ENCODE data around the gene NECAB3. TPM values are rescaled to one million over a fixed set of nuclear protein-coding genes. Genes with fewer than 3 reads are reported as not detected.

NECAB3 gene
- total and polyA plus RNA-seq, 2 of the 13 experiments (the other 11 are each of a cell fraction or from before 2014, with no cell fraction given) = 61.5 to 65.5 TPM

DNA sequence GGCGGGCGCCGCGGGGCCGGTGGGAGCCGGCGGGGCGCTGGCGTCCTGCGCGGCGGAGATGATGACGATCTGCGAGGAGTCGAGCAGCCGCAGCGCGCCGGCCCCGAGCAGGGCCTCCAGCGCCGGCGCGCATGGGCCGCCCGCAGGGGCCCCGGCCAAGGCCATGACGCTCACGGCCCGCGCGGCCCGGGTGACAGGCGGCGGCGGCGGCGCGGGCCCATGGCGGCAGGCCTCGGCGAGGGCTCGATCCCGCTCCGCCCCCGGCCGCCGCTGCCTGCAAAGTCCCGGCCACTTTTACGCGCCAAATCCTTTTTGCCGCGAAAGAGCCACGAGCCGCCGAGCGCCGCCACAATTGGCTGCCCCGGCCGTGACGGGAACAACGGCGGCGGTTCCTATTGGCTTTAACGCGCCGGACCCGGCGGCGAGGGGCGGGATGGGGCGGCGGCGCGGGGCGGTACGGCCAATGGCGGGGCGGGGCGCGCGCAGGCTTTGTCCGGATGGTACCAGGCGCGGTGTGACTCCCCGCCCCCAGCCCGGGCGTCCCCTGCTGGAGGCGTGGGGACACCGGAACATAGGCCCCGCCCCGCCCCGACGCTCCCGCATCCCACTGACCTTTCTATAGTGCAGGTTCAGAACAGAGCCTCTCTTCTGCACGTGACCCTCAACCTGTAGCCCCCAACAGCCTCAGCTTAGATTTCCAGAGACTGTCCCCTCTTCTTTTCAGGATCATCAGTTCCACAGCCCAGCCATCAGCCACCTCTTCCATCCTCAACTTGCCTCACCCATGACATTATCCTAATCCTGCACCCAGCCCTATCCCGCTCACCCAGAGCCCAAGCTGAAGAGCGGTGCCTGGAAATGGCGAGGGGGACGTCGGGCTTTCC lies 12.1 kb upstream of the NECAB3 start, which contains the start of gene E2F1 (continued):
- TF ChIP-seq, protein P1, sequence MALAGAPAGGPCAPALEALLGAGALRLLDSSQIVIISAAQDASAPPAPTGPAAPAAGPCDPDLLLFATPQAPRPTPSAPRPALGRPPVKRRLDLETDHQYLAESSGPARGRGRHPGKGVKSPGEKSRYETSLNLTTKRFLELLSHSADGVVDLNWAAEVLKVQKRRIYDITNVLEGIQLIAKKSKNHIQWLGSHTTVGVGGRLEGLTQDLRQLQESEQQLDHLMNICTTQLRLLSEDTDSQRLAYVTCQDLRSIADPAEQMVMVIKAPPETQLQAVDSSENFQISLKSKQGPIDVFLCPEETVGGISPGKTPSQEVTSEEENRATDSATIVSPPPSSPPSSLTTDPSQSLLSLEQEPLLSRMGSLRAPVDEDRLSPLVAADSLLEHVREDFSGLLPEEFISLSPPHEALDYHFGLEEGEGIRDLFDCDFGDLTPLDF (CRISPR knock-in tag; IDR thresholded peaks at IDR 0.05) = peak; percentile 99
- TF ChIP-seq PAX8 (CRISPR knock-in tag; IDR thresholded peaks at IDR 0.05; ENCODE audit: borderline replicate concordance) (peak; percentile 38; the same call in 1 of the 2 replicates), ZNF816 (CRISPR knock-in tag; IDR thresholded peaks at IDR 0.05; ENCODE audit: borderline replicate concordance) (peak; percentile 95; the same call in 1 of the 2 replicates), ONECUT2 (CRISPR knock-in tag; IDR thresholded peaks at IDR 0.05) (peak; percentile 75), GTF3A (CRISPR knock-in tag; conservative IDR thresholded peaks at IDR 0.05) (no peak), KLF15 (CRISPR knock-in tag; IDR thresholded peaks at IDR 0.05; ENCODE audit: borderline replicate concordance) (peak; percentile 68; the same call in 1 of the 2 replicates), NR2F1 (CRISPR knock-in tag; IDR thresholded peaks at IDR 0.05) (no peak), ZBTB38 (CRISPR knock-in tag; IDR thresholded peaks at IDR 0.05) (no peak), JDP2 (CRISPR knock-in tag; IDR thresholded peaks at IDR 0.05; ENCODE audit: borderline replicate concordance) (peak; percentile 94), ZNF740 (CRISPR knock-in tag; IDR thresholded peaks at IDR 0.05) (no peak), ZNF629 (CRISPR knock-in tag; conservative IDR thresholded peaks at IDR 0.05) (peak; percentile 31; the same call in 1 of the 2 replicates), ZBTB21 (CRISPR knock-in tag; IDR thresholded peaks at IDR 0.05) (0 out of 2 replicates have a peak, but pooled peaks have one; percentile 24), ZNF598 (CRISPR knock-in tag; IDR thresholded peaks at IDR 0.05; ENCODE audit: borderline replicate concordance) (peak; percentile 50; the same call in 1 of the 2 replicates), ZBTB20 (CRISPR knock-in tag; IDR thresholded peaks at IDR 0.05; ENCODE audit: borderline replicate concordance, low read depth) (peak; percentile 90; the same call in 1 of the 2 replicates), ZNF337 (CRISPR knock-in tag; IDR thresholded peaks at IDR 0.05; ENCODE audit: borderline replicate concordance, low read depth) (no peak), CREB1 (IDR thresholded peaks at IDR 0.05) (peak; percentile 89), CREB1 (CRISPR knock-in tag; IDR thresholded peaks at IDR 0.05) (peak; percentile 78; the same call in 1 of the 2 replicates), TP53 (CRISPR knock-in tag; conservative IDR thresholded peaks at IDR 0.05) (no peak), ZKSCAN1 (IDR thresholded peaks at IDR 0.05; ENCODE audit: low read length) (no peak), HOXA5 (CRISPR knock-in tag; IDR thresholded peaks at IDR 0.05) (peak; percentile 84; the same call in 1 of the 2 replicates), TBL1XR1 (IDR thresholded peaks at IDR 0.05; ENCODE audit: borderline replicate concordance, low read length, partially characterized antibody) (no peak), ZNF143 (CRISPR knock-in tag; IDR thresholded peaks at IDR 0.05) (peak; percentile 23; the same call in 1 of the 2 replicates), ZNF660 (CRISPR knock-in tag; IDR thresholded peaks at IDR 0.05; ENCODE audit: borderline replicate concordance, low read depth) (no peak), CEBPG (CRISPR knock-in tag; IDR thresholded peaks at IDR 0.05) (no peak), ZNF441 (CRISPR knock-in tag; IDR thresholded peaks at IDR 0.05; ENCODE audit: borderline replicate concordance) (peak; percentile 87; the same call in 1 of the 2 replicates), HDAC2 (CRISPR knock-in tag; IDR thresholded peaks at IDR 0.05) (peak; percentile 73)
- TF ChIP-seq, protein P2, sequence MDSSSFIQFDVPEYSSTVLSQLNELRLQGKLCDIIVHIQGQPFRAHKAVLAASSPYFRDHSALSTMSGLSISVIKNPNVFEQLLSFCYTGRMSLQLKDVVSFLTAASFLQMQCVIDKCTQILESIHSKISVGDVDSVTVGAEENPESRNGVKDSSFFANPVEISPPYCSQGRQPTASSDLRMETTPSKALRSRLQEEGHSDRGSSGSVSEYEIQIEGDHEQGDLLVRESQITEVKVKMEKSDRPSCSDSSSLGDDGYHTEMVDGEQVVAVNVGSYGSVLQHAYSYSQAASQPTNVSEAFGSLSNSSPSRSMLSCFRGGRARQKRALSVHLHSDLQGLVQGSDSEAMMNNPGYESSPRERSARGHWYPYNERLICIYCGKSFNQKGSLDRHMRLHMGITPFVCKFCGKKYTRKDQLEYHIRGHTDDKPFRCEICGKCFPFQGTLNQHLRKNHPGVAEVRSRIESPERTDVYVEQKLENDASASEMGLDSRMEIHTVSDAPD (CRISPR knock-in tag; IDR thresholded peaks at IDR 0.05) = no peak
